Fibroblast of the aortic adventitia (primary cell): ENCODE data around the gene FBXO31. TPM values are rescaled to one million over a fixed set of nuclear protein-coding genes. Genes with fewer than 3 reads are reported as not detected.

Experiments
- DNase-seq: peaks from one replicate; pipeline ENCODE4 v3.0.0-alpha.2; 2010; ENCODE audit warnings: low read depth
- H3K4me3 ChIP-seq: 2 replicates; pipeline ENCODE4 v1.5.1; 2011; ENCODE audit warnings: low read depth, mild to moderate bottlenecking, control low read depth, low read length, moderate library complexity
- total RNA-seq: library from RNA; depleted of rRNA; stranded (reverse); fragments of >200 nt; gene quantifications from 2 replicates; pipeline ENCODE4 v1.2.3, GENCODE V29; 2012; ENCODE audit warnings: low replicate concordance
- TF ChIP-seq, protein P1 (sequence below): IDR thresholded peaks from 2 replicates; pipeline ENCODE4 v1.5.1; 2011; ENCODE audit warnings: mild to moderate bottlenecking, low read length, control low read depth, inconsistent platforms; ENCODE audit not compliant: insufficient read depth

FBXO31 gene
- total RNA-seq, 1 donor: 30.4 TPM

DNA sequence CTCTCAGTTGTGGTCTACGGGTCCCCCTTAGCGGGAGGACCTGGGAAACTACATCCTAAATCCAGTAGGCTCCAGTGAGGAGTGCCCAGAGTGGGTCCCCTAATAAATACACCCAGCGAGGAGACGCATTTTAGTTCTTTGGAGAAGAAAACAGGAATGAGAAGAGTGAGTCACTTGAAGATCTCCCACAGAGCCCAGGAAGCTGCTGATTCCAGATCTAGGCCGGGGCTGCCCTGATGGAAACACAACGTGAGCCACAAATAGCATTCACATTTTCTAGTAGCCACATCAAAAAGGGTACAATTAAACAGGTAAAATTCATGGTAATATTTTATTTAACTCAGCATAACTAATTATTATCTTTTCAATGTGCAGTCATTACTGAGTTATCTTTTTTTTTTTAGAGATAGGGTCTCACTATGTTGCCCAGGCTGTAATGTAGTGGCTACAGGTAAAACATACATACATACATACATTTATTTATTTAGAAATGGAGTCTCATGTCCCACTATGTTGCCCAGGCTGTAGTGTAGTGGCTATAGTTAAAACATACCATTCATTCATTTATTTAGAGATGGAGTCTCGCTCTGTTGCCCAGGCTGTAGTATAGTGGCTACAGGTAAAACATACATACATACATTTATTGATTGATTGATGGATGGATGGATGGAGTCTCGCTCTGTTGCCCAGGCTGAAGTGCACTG lies 21.5 kb downstream of the FBXO31 start:
- no peak overlapping the region for H3K4me3 ChIP-seq
- TF ChIP-seq, protein P1, sequence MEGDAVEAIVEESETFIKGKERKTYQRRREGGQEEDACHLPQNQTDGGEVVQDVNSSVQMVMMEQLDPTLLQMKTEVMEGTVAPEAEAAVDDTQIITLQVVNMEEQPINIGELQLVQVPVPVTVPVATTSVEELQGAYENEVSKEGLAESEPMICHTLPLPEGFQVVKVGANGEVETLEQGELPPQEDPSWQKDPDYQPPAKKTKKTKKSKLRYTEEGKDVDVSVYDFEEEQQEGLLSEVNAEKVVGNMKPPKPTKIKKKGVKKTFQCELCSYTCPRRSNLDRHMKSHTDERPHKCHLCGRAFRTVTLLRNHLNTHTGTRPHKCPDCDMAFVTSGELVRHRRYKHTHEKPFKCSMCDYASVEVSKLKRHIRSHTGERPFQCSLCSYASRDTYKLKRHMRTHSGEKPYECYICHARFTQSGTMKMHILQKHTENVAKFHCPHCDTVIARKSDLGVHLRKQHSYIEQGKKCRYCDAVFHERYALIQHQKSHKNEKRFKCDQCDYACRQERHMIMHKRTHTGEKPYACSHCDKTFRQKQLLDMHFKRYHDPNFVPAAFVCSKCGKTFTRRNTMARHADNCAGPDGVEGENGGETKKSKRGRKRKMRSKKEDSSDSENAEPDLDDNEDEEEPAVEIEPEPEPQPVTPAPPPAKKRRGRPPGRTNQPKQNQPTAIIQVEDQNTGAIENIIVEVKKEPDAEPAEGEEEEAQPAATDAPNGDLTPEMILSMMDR: no peak

DNA sequence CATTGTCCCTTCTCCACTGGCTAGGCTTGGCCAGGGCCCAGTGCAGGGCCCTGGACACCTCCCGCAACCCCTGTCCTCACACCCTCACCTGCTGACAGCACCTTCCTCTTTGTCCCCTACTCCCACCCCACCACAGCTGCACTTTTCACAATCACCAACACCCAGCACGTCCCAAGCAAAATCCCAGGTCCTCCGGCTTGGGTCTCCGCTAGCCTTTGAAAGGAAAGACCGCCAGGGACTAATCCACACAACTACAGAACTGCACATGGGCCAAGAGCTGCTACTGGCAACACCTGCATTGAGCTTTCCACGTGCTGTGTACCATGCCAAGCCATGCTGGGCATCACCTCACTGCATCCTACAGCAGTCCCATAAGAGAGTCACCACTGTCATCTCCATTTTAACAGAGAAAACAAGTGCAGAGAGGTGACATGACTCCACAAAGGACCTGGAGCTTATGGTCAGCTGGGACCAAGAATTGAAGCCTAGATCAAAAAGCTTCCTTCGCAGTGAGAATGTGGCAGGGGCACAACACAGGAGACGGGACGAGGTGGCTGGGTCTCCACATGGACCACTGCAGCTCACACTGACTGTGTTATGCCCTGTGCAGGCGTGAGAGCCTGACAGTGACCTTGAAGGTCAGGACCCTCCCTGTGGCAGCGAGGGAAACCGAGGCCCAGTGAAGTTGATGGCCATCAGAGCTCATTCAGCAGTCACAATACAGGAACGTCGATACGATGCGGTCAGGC lies 22.5 kb downstream of the FBXO31 start:
- TF ChIP-seq, protein P1: no peak
- H3K4me3 ChIP-seq: no peak overlapping the region
- DNase-seq: no peak

More for the DNA sequence above, 21.5 kb downstream of the FBXO31 start:
- no peak for DNase-seq

DNA sequence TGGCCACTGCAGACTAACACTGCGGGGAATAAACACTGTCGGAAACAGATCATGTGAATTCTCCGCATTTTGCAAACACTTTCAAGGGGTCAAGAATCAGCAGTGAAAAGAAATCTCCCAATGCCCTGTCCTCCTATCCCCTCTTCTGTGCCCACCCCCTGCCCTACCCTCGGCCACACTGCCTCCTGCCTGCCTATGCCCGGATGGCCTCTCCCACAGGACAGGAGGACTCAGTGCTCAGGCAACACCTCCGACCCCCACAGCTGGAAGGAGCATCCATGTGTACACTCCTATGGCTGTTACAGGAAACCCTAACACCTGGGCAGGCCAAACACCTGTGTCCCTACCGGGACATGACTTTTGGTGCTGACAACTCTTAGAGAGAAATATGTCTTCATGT lies 24.5 kb downstream of the FBXO31 start:
- no peak for DNase-seq
- TF ChIP-seq, protein P1: no peak
- H3K4me3 ChIP-seq: no peak overlapping the region

DNA sequence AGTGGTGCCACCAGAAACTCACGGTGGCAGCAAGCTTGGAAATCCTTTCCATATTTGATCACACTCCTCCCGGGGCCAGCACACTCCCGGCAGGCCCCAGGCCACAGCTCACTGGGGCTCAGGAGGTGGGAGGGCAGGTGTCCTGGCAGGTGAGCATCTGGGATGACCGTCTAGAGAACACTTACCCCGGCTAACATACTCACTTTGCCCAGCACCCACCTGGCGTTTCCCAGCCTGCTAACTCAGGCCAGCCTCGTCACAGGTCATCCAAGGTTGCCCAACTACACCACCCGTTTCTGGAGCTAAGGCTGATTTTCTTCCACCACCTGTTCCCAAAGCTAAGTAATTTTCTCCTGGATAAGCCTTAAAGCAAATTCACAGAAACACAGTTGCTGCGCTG lies 24.9 kb downstream of the FBXO31 start:
- TF ChIP-seq, protein P1: no peak

DNA sequence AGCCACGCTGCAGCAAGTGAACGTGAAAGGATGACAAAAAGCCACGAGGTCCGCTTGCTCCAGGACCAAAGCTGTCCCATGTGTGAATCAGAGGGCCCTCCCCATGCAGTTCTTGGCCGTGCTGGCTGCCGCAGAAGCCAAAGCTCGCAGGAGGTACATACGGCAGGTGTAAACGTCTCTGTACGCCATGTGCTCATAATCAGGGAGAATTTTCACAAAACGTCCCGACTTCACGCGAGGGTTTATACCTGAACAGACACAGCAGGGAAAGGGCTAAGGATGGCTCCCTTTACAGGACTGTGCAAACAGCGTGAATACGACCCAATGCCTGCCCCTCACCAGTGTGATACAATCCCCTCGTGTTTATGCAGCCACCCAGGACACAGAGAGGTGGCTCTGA lies 25.3 kb downstream of the FBXO31 start:
- TF ChIP-seq, protein P1: no peak
- no peak overlapping the region for H3K4me3 ChIP-seq
- DNase-seq: no peak

More for the DNA sequence above, 24.9 kb downstream of the FBXO31 start:
- DNase-seq: no peak
- no peak overlapping the region for H3K4me3 ChIP-seq

DNA sequence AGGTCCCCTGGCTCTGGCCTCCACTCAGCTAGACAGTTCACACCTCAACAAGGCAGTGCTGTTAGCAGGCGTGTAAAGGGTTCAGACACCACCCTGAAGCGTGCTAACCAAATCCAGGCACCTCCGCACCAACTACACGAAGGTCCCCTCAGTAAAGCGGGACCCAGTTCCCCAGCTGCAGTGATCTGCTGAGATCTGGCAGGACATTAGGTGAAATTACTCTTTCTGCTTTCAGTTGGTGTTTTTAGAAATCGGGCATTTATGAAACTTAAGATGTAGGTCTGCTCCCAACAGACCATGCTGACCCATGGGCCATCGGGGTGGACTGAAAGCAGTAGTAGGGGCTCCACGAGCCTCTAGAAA lies 27.1 kb downstream of the FBXO31 start:
- no peak for DNase-seq
- TF ChIP-seq, protein P1: no peak
- H3K4me3 ChIP-seq: no peak overlapping the region
